WTC11 (cell line): ENCODE data around the gene RPS6KB2.

Experiments used
- CREM ChIP-seq: sonication (generic); formaldehyde crosslinking; IDR thresholded peaks from 2 replicates; pipeline ENCODE4 v1.8.1; 2022; ENCODE audit warnings: mild to moderate bottlenecking, missing genetic modification reagents, moderate library complexity
- CTCF ChIP-seq: fragments of 200-600 bp; IDR thresholded peaks from 2 replicates; pipeline ENCODE4 v1.8.0; 2022; ENCODE audit warnings: antibody characterized with exemption
- KAT7 ChIP-seq: sonication (generic); formaldehyde crosslinking; IDR thresholded peaks from 2 replicates; pipeline ENCODE4 v1.8.1; 2023; ENCODE audit warnings: missing genetic modification reagents, mild to moderate bottlenecking, borderline replicate concordance
- MAX ChIP-seq: sonication (generic); formaldehyde crosslinking; IDR thresholded peaks from 2 replicates; pipeline ENCODE4 v1.8.0; 2022; ENCODE audit warnings: mild to moderate bottlenecking, missing genetic modification reagents
- MYBL2 ChIP-seq: sonication (generic); formaldehyde crosslinking; IDR thresholded peaks from 2 replicates; pipeline ENCODE4 v1.8.1; 2023; ENCODE audit warnings: mild to moderate bottlenecking, moderate library complexity, missing genetic modification reagents
- NFE2L1 ChIP-seq: sonication (generic); formaldehyde crosslinking; IDR thresholded peaks from 2 replicates; pipeline ENCODE4 v1.8.1; 2023; ENCODE audit warnings: missing genetic modification reagents
- NR2C2 ChIP-seq: sonication (generic); formaldehyde crosslinking; IDR thresholded peaks from 2 replicates; pipeline ENCODE4 v1.8.0; 2022; ENCODE audit warnings: mild to moderate bottlenecking, missing genetic modification reagents
- TEAD4 ChIP-seq: sonication (generic); formaldehyde crosslinking; IDR thresholded peaks from 2 replicates; pipeline ENCODE4 v1.8.0; 2022; ENCODE audit warnings: mild to moderate bottlenecking, missing genetic modification reagents

GRCh38 chr11:67463186-67463585 is 34.9 kb downstream of the RPS6KB2 start:
- TF ChIP-seq CTCF, result no peak
- no peak for TF ChIP-seq NR2C2 (CRISPR knock-in tag)
- no peak for TF ChIP-seq TEAD4 (CRISPR knock-in tag)
- TF ChIP-seq MYBL2 (CRISPR knock-in tag), result no peak
- no peak for TF ChIP-seq CREM (CRISPR knock-in tag)
- TF ChIP-seq NFE2L1 (CRISPR knock-in tag), result no peak
- no peak for TF ChIP-seq MAX
- no peak for TF ChIP-seq KAT7 (CRISPR knock-in tag)
